ENCODE measurements around the gene REELD1. TPM values are rescaled to one million over a fixed set of nuclear protein-coding genes. Genes with fewer than 3 reads are reported as not detected.

Gene REELD1
- not detected in 2 replicates for total RNA-seq (2014; rRNA removed; shearing (Covaris generic))

DNA sequence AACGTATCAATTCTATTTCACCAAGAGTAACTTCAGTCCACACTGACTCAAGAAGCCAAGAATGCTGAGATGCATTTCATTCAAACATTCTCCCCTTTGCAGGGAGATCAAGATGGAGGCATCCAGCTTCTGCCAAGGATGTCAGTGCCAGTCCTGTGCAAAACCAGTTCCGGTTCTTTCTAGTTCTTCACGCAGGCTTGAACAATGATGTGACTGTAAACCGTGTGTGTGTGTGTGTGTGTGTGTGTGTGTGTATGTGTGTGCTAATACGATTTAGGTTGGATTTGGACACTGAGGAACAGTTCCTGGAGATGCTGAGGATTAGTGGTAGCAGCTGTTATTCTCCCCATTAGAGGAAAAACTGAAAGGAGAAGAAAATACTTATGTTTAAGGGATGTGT, at the start of gene REELD1:
Gene REELD1, plus strand, starts transcription at position 301 of the 400 bp plus-strand sequence. CDS start 2,415 bp downstream, outside the sequence.

DNA sequence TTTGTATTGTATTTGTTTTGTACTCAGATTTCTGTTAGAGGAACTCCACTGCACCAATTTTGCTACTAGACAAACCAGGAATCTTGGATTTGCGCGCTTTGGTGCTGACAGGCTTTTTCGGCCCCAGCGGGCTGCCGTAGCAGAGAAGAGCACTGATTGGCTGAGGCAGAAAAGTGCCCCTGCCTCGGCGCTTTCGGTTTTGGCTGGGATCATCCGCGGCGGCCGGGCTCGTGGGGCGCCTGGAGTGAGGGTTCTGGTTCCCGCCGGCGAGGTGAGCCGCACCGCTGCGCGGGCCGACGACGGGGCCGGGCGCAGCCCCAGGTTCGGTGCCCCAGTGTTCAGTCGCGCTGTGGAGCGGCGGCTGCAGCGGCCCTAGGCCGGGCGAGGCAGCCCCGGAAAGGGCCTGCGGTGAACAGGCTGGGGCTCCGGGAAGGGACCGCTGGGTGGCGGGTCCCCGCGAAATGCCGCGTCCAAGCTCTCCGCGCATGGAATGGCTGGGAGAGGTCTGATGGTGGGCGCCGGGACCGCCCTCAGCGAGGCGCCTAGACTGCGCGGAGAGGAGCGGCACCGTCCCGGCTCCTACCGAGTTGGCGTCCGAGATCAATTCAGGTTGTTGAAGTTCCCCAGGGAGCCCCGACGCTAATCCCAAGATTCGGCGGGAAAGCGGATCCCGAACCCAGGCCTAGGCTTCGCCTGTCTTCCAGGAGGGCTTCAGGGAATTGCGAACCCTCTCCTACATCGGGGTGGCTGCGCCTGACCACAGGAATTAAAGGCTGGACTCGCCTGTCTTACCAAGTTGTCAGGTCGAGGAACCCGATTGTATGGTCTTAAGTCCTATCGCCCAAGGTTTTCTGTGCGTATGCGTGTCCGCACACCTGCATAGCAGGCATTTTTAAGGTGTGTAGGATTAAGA, 38.5 kb upstream of the REELD1 start, which contains the start of gene LSM6:
Gene LSM6, plus strand, starts transcription at position 178 of the 913 bp plus-strand sequence. CDS start 7,204 bp downstream, outside the sequence.

Other genes with a start within 250 kb of the REELD1 start
- gene LSM6, start 38.8 kb upstream of the REELD1 start, total RNA-seq (2014; rRNA removed; shearing (Covaris generic)), result 66.2 and 71.8 TPM in 2 replicates

Measured in A375 (cell line).